Skeletal muscle tissue (tissue), 4 donors: Measurements from ENCODE around the gene SPIRE2. TPM values are rescaled to one million over a fixed set of nuclear protein-coding genes. Genes with fewer than 3 reads are reported as not detected.
"Not testable (repeated sequence)": the region's sequence is repeated elsewhere in the genome, so short reads cannot be mapped to it uniquely, and the experiment has no call there.

Experiments used
- H3K27ac ChIP-seq: one replicate; pipeline ENCODE4 v1.7.0; 2013; ENCODE audit warnings: mild to moderate bottlenecking, low read depth, low read length, inconsistent platforms
- H3K27me3 ChIP-seq, 3 donors: one replicate each; pipeline ENCODE4 v1.7.0; 2013; ENCODE audit warnings: low read length in 3 of 3; ENCODE audit not compliant: control insufficient read depth in 3 of 3, insufficient read depth in 3 of 3
- H3K36me3 ChIP-seq, 3 donors: one replicate each; pipeline ENCODE4 v1.7.0; 2013; ENCODE audit warnings: low read length in 3 of 3; ENCODE audit not compliant: control insufficient read depth in 3 of 3, insufficient read depth in 3 of 3
- H3K4me1 ChIP-seq, 3 donors: one replicate each; pipeline ENCODE4 v1.7.0; 2013; ENCODE audit warnings: low read length in 3 of 3, mild to moderate bottlenecking in 3 of 3; ENCODE audit not compliant: control insufficient read depth in 3 of 3, insufficient read depth in 3 of 3
- H3K4me3 ChIP-seq, 3 donors: one replicate each; pipeline ENCODE4 v1.7.0; 2013; ENCODE audit warnings: low read length in 3 of 3
- H3K9ac ChIP-seq, 3 donors: one replicate each; pipeline ENCODE4 v1.7.0; 2013; ENCODE audit warnings: low read length in 3 of 3, mild to moderate bottlenecking in 3 of 3, moderate library complexity in 2 of 3, low read depth in 1 of 3
- H3K9me3 ChIP-seq, 3 donors: one replicate each; pipeline ENCODE4 v1.7.0; 2013; ENCODE audit warnings: low read length in 3 of 3; ENCODE audit not compliant: control insufficient read depth in 3 of 3
- total RNA-seq: library from RNA; depleted of rRNA; stranded (reverse); fragments of >200 nt; gene quantifications from one replicate; pipeline ENCODE4 v1.2.3, GENCODE V29; 2014
- donor health status: Osteomylitis.

SPIRE2 gene
- total RNA-seq, 1 donor from 2014 or later, result 2.1 TPM

DNA sequence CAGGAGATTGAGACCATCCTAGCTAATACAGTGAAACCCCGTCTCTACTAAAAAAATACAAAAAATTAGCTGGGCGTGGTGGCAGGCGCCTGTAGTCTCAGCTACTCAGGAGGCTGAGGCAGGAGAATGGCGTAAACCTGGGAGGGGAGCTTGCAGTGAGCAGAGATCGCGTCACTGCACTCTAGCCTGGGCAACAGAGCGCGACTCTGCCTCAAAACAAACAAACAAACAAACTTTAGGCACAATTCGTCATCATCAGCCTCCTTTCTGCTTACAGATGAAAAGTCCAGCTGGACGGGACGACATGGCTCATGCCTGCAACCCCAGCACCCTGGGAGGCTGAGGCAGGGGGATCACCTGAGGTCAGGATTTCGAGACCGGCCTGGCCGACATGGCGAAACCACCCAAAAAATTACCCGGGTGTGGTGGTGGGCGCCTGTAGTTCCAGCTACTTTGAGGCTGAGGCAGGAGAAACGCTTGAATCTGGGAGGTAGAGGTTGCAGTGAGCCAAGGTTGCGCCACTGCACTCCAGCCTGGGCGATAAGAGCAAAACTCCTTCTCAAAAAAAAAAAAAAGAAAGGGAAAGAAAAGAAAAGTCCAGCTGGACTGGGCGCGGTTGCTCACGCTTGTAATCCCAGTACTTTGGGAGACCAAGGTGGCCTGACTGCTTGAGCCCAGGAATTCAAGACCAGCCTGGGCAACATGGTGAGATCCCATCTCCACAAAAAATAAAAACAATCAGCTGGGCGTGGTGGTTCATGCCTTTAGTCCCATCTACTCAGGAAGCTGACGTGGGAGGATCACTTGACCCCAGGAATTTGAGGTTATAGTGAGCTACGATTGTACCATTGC, 1.5 kb upstream of the SPIRE2 start:
- no peaks in the 10 kb centered on the region for H3K36me3 ChIP-seq
- no peaks in the 10 kb centered on the region for H3K9me3 ChIP-seq
- H3K27me3 ChIP-seq, result peaks cover 4 to 30% (median 9%) of the 10 kb centered on the region in 3 donors
- H3K9ac ChIP-seq, result no peak overlapping the region
- no peak overlapping the region for H3K4me3 ChIP-seq
- H3K4me1 ChIP-seq, result peaks cover 0 to 5% (median 2%) of the 10 kb centered on the region in 3 donors
- no peak overlapping the region for H3K27ac ChIP-seq

DNA sequence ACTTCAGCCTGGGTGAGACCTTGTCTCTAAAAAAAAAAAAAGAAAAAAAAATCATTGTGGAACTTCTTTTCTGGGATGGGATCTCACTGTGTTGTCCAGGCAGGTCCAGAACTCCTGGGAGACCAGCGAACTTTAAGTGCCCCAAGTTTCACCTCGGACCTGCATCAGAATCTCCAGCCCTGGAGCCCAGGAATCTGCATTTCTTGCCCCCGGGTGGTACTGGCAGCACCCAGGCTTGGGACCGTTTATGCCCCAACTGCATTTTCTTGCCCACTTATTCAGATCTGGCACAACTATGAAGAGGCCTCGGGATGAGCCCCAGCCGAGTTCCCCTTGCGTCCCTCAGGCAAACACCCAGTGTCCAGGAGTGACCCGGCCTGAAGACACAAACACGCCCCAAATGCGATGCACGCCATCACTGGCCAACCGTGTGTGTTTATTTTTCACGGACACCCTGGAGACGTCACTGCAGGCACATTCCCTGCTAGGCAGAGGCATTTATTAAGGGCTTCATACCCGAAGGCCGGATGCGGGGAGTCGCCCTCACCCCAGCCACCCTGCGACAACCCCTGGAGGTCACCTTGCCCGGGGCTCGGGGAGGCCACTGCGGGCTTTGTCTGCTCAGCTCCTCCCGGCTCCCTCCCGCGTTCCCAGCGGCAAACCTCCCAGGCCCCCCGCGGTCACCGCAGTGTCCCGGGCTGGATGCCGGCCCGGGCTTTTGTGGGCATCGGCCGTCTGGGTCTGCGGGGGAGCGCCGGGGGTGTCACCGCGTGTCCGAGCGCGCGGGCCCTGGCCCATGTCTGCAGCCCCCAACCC, 684 bp upstream of the SPIRE2 start:
- peak overlapping the region; percentile 13 to 43 (median 29) for H3K4me3 ChIP-seq
- H3K9me3 ChIP-seq, result no peaks in the 10 kb centered on the region
- H3K9ac ChIP-seq, result peak overlapping the region in 1 of 3 donors; percentile 25
- peaks cover 4 to 39% (median 17%) of the 10 kb centered on the region in 3 donors for H3K27me3 ChIP-seq
- H3K27ac ChIP-seq, result no peak overlapping the region
- no peaks in the 10 kb centered on the region for H3K36me3 ChIP-seq
- H3K4me1 ChIP-seq, result peaks cover 0 to 5% (median 2%) of the 10 kb centered on the region in 3 donors

GRCh38 chr16:89828870-89829629, 775 bp downstream of the SPIRE2 start:
- Histone ChIP-seq H3K9me3 (no peaks in the 10 kb centered on the region), H3K9ac (no peak overlapping the region), H3K4me3 (no peak overlapping the region), H3K27me3 (peaks cover 4 to 43% (median 20%) of the 10 kb centered on the region in 3 donors), H3K4me1 (peaks cover 0 to 5% (median 2%) of the 10 kb centered on the region in 3 donors), H3K36me3 (no peaks in the 10 kb centered on the region), H3K27ac (no peak overlapping the region)

- peaks cover 4 to 43% (median 20%) of the 10 kb centered on the region in 3 donors for H3K27me3 ChIP-seq
- no peaks in the 10 kb centered on the region for H3K9me3 ChIP-seq
- H3K9ac ChIP-seq, result no peak overlapping the region
- no peaks in the 10 kb centered on the region for H3K36me3 ChIP-seq
- peaks cover 0 to 5% (median 2%) of the 10 kb centered on the region in 3 donors for H3K4me1 ChIP-seq
- H3K4me3 ChIP-seq, result no peak overlapping the region
- no peak overlapping the region for H3K27ac ChIP-seq
Measured at GRCh38 chr16:89829630-89830437, 1.6 kb downstream of the SPIRE2 start.

DNA sequence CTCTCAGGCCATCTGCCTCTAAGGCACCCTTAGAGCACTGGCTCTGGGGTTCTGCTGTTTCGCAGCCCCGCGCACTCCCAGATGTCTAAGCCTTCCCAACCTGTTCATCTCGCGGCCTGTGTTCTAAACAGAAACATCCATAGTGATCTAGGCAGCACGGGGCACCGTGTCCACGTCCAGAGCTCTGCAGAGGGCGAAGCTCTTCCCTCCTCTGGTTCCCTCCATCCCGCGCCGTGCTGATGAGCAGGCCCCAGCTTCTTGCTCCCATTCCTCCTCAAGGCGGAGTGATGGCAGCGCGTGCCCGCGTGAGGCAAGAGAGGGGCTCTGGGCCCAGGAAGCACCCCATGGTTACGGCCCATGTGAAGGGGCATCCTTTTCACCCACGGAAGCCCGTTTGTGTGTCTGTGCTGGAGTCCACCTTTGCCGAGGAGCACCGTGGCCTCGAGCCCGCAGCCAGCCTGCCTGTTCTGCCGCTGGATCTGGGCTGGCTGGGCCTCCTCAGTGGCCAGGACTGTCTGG, 3.6 kb downstream of the SPIRE2 start:
- no peaks in the 10 kb centered on the region for H3K36me3 ChIP-seq
- H3K9ac ChIP-seq, result no peak overlapping the region
- peaks cover 4 to 32% (median 21%) of the 10 kb centered on the region in 3 donors for H3K27me3 ChIP-seq
- no peak overlapping the region for H3K27ac ChIP-seq
- peaks cover 0 to 5% (median 2%) of the 10 kb centered on the region in 3 donors for H3K4me1 ChIP-seq
- H3K9me3 ChIP-seq, result no peaks in the 10 kb centered on the region
- H3K4me3 ChIP-seq, result no peak overlapping the region

DNA sequence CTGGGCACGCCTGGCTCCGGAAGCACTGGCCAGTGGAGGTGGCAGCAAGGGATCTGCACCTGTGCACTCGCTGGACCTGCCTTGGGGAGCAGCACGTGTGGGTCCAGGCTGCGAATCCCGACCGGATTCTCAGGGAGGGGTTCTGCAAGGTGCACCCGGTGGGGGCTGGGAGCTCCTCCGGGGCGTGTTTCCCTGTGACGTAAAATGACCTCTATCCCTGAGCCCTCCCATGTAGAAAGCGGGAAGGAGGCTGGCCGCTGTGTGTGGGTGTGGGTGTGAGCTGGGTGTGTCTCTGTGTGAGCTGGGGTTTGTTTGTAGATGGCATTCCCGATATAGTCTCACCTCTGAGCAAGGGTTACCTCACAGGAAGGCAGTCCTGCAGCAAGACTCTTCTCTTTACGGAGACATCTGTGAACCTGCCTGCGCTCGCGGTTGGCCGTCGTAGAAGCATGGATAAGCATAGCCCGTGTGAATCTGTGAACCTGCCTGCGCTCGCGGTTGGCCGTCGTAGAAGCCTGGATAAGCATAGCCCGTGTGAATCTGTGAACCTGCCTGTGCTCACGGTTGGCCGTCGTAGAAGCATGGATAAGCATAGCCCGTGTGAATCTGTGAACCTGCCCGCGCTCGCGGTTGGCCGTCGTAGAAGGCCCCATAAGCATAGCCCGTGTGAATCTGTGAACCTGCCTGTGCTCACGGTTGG, 5.5 kb downstream of the SPIRE2 start:
- peaks cover 4 to 33% (median 28%) of the 10 kb centered on the region in 3 donors for H3K27me3 ChIP-seq
- not testable (repeated sequence) for H3K9ac ChIP-seq, H3K4me3 ChIP-seq, H3K27ac ChIP-seq, H3K4me1 ChIP-seq, H3K9me3 ChIP-seq, H3K36me3 ChIP-seq

GRCh38 chr16:89834813-89835363, 6.6 kb downstream of the SPIRE2 start:
- not testable (repeated sequence) for H3K9ac ChIP-seq, H3K27ac ChIP-seq, H3K36me3 ChIP-seq, H3K9me3 ChIP-seq, H3K4me3 ChIP-seq, H3K4me1 ChIP-seq
- peaks cover 8 to 32% (median 24%) of the 10 kb centered on the region in 3 donors for H3K27me3 ChIP-seq

GRCh38 chr16:89836484-89836883, 8.2 kb downstream of the SPIRE2 start:
- not testable (repeated sequence) for H3K4me3 ChIP-seq, H3K9ac ChIP-seq, H3K36me3 ChIP-seq, H3K4me1 ChIP-seq, H3K9me3 ChIP-seq, H3K27ac ChIP-seq
- peaks cover 7 to 29% (median 22%) of the 10 kb centered on the region in 3 donors for H3K27me3 ChIP-seq
